ENCODE data around the gene GHITM.
"Not testable (repeated sequence)": the region's sequence is repeated elsewhere in the genome, so short reads cannot be mapped to it uniquely, and the experiment has no call there.

The GHITM gene

DNA sequence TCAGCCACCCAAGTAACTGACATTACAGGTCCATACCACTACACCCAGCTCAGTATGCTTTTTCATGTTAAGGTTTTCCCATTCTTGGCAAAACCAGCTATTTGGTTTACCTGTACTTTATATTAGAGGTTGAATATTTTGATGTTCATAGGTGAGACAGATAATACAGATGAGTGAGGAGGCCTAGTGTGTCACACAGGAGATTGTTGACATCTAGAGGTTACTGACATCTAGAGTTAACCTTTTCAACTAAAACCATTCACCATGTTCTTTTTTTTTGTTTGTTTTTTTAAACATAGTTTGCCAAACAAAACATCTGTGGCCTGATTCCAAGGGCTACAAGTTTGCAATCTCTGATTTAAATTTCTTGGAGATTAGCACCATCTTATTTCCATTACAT is 8.0 kb downstream of the GHITM start:
- no peaks in the 10 kb centered on the region for H3K9me3 ChIP-seq (ENCODE audit: control insufficient read depth in 5 of 5, low read length in 5 of 5)
- no peak overlapping the region for H3K9ac ChIP-seq (ENCODE audit: low read length in 5 of 5)
- H3K27me3 ChIP-seq (ENCODE audit: control insufficient read depth in 5 of 5, insufficient read depth in 4 of 5, low read length in 5 of 5) = no peaks in the 10 kb centered on the region
- H3K4me3 ChIP-seq (ENCODE audit: low read depth in 1 of 5, low read length in 5 of 5) = no peak overlapping the region
- H3K4me1 ChIP-seq (ENCODE audit: control insufficient read depth in 5 of 5, insufficient read depth in 5 of 5, low read length in 5 of 5) = no peaks in the 10 kb centered on the region
- peaks cover 78 to 93% (median 82%) of the 10 kb centered on the region in 5 donors for H3K36me3 ChIP-seq (ENCODE audit: control insufficient read depth in 5 of 5, insufficient read depth in 5 of 5, low read length in 5 of 5)
- H3K27ac ChIP-seq (ENCODE audit: low read depth, low read length) = no peak overlapping the region

DNA sequence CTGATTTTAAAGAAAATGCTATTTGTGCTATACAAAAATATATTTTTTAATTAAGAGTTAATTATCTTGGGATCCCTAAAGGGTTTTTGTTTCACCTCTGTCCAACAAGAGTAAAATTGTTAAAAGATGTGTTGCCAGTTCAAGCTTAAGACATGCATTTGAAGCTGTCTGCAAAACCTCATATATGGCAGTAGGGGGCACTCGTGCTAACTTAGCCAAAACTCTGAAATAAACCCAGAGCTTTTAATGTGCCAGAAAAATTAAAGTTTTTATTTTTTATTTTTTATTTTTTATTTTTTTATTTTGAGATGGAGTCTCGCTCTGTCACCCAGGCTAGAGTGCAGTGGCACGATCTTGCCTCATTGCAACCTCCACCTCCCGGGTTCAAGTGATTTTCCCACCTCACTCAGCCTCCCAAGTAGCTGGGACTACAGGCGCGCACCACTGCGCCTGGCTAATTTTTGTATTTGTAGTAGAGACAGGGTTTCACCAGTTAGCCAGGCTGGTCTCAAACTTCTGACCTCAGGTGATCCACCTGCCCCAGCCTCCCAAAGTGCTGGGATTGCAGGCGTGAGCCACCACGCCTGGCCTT is 8.8 kb downstream of the GHITM start:
- not testable (repeated sequence) for H3K4me1 ChIP-seq (ENCODE audit: control insufficient read depth in 5 of 5, insufficient read depth in 5 of 5, low read length in 5 of 5); H3K9me3 ChIP-seq (ENCODE audit: control insufficient read depth in 5 of 5, low read length in 5 of 5); H3K27me3 ChIP-seq (ENCODE audit: control insufficient read depth in 5 of 5, insufficient read depth in 4 of 5, low read length in 5 of 5); H3K9ac ChIP-seq (ENCODE audit: low read length in 5 of 5); H3K27ac ChIP-seq (ENCODE audit: low read depth, low read length); H3K4me3 ChIP-seq (ENCODE audit: low read depth in 1 of 5, low read length in 5 of 5)
- peaks cover 77 to 93% (median 82%) of the 10 kb centered on the region in 5 donors for H3K36me3 ChIP-seq (ENCODE audit: control insufficient read depth in 5 of 5, insufficient read depth in 5 of 5, low read length in 5 of 5)

DNA sequence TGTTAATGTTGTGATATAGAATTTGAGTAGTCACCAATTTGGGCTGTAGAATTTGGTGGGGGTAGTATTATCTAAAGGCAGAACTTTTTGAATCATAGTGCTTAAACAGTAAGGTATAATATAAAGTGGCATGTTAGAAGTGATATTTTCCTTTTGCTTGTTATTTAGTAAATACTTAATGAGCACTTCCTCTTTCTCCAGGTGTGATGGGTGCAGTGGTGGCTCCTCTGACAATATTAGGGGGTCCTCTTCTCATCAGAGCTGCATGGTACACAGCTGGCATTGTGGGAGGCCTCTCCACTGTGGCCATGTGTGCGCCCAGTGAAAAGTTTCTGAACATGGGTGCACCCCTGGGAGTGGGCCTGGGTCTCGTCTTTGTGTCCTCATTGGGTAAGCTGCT is 10.5 kb downstream of the GHITM start:
- no peaks in the 10 kb centered on the region for H3K4me1 ChIP-seq (ENCODE audit: control insufficient read depth in 5 of 5, insufficient read depth in 5 of 5, low read length in 5 of 5)
- H3K9ac ChIP-seq (ENCODE audit: low read length in 5 of 5) = no peak overlapping the region
- H3K36me3 ChIP-seq (ENCODE audit: control insufficient read depth in 5 of 5, insufficient read depth in 5 of 5, low read length in 5 of 5) = peaks cover 74 to 91% (median 80%) of the 10 kb centered on the region in 5 donors
- no peak overlapping the region for H3K4me3 ChIP-seq (ENCODE audit: low read depth in 1 of 5, low read length in 5 of 5)
- H3K27me3 ChIP-seq (ENCODE audit: control insufficient read depth in 5 of 5, insufficient read depth in 4 of 5, low read length in 5 of 5) = no peaks in the 10 kb centered on the region
- H3K27ac ChIP-seq (ENCODE audit: low read depth, low read length) = no peak overlapping the region
- H3K9me3 ChIP-seq (ENCODE audit: control insufficient read depth in 5 of 5, low read length in 5 of 5) = no peaks in the 10 kb centered on the region

DNA sequence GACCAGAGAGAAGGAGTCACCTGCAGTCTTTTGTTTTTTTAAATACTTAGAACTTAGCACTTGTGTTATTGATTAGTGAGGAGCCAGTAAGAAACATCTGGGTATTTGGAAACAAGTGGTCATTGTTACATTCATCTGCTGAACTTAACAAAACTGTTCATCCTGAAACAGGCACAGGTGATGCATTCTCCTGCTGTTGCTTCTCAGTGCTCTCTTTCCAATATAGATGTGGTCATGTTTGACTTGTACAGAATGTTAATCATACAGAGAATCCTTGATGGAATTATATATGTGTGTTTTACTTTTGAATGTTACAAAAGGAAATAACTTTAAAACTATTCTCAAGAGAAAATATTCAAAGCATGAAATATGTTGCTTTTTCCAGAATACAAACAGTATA is 13.5 kb downstream of the GHITM start:
- no peak overlapping the region for H3K27ac ChIP-seq (ENCODE audit: low read depth, low read length)
- no peaks in the 10 kb centered on the region for H3K9me3 ChIP-seq (ENCODE audit: control insufficient read depth in 5 of 5, low read length in 5 of 5)
- H3K4me3 ChIP-seq (ENCODE audit: low read depth in 1 of 5, low read length in 5 of 5) = no peak overlapping the region
- H3K4me1 ChIP-seq (ENCODE audit: control insufficient read depth in 5 of 5, insufficient read depth in 5 of 5, low read length in 5 of 5) = no peaks in the 10 kb centered on the region
- no peaks in the 10 kb centered on the region for H3K27me3 ChIP-seq (ENCODE audit: control insufficient read depth in 5 of 5, insufficient read depth in 4 of 5, low read length in 5 of 5)
- H3K9ac ChIP-seq (ENCODE audit: low read length in 5 of 5) = no peak overlapping the region
- peaks cover 50 to 69% (median 60%) of the 10 kb centered on the region in 5 donors for H3K36me3 ChIP-seq (ENCODE audit: control insufficient read depth in 5 of 5, insufficient read depth in 5 of 5, low read length in 5 of 5)

DNA sequence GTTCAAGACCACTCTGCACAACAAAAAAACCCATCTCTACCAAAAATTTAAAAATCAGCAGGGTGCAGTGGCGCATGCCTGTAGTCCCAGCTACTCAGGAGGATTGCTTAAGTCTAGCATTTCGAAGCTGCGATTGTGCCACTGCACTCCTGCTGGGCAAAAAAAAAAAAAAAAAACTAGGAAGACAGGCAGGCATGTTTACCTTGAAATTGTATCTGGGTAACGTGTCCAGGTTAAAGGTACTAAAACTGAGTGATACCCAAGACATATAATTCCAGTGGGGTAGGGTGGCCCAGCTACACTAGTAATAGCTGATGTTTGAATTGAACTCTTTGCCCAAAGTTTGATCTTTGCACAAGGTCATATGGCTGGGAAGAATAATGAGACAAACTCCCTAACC is 16.2 kb downstream of the GHITM start:
- H3K36me3 ChIP-seq (ENCODE audit: control insufficient read depth in 5 of 5, insufficient read depth in 5 of 5, low read length in 5 of 5) = peaks cover 28 to 47% (median 42%) of the 10 kb centered on the region in 5 donors
- no peaks in the 10 kb centered on the region for H3K9me3 ChIP-seq (ENCODE audit: control insufficient read depth in 5 of 5, low read length in 5 of 5)
- H3K4me3 ChIP-seq (ENCODE audit: low read depth in 1 of 5, low read length in 5 of 5) = no peak overlapping the region
- no peaks in the 10 kb centered on the region for H3K27me3 ChIP-seq (ENCODE audit: control insufficient read depth in 5 of 5, insufficient read depth in 4 of 5, low read length in 5 of 5)
- no peaks in the 10 kb centered on the region for H3K4me1 ChIP-seq (ENCODE audit: control insufficient read depth in 5 of 5, insufficient read depth in 5 of 5, low read length in 5 of 5)
- H3K27ac ChIP-seq (ENCODE audit: low read depth, low read length) = no peak overlapping the region
- no peak overlapping the region for H3K9ac ChIP-seq (ENCODE audit: low read length in 5 of 5)

DNA sequence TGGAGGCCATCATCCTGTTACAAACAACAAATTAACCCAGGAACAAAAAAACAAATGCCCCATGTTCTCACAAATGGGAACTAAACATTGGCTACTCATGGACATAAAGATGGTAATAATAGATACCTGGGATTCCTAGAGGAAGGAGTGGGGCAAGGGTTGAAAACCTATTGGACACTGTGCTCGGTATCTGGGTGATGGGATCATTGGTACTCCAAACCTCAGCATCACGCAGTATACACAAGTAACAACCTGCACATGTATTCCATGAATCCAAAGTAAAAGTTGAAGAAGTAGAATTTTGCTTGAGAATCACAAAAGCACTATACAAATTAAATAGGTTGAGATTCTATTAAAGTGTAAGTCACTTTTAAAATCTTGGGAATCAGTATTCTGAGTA is 16.7 kb downstream of the GHITM start:
- Histone ChIP-seq H3K9ac (ENCODE audit: low read length in 5 of 5) (no peak overlapping the region), H3K9me3 (ENCODE audit: control insufficient read depth in 5 of 5, low read length in 5 of 5) (no peaks in the 10 kb centered on the region), H3K36me3 (ENCODE audit: control insufficient read depth in 5 of 5, insufficient read depth in 5 of 5, low read length in 5 of 5) (peaks cover 24 to 42% (median 37%) of the 10 kb centered on the region in 5 donors), H3K4me3 (ENCODE audit: low read depth in 1 of 5, low read length in 5 of 5) (no peak overlapping the region), H3K4me1 (ENCODE audit: control insufficient read depth in 5 of 5, insufficient read depth in 5 of 5, low read length in 5 of 5) (no peaks in the 10 kb centered on the region), H3K27ac (ENCODE audit: low read depth, low read length) (no peak overlapping the region), H3K27me3 (ENCODE audit: control insufficient read depth in 5 of 5, insufficient read depth in 4 of 5, low read length in 5 of 5) (no peaks in the 10 kb centered on the region)

DNA sequence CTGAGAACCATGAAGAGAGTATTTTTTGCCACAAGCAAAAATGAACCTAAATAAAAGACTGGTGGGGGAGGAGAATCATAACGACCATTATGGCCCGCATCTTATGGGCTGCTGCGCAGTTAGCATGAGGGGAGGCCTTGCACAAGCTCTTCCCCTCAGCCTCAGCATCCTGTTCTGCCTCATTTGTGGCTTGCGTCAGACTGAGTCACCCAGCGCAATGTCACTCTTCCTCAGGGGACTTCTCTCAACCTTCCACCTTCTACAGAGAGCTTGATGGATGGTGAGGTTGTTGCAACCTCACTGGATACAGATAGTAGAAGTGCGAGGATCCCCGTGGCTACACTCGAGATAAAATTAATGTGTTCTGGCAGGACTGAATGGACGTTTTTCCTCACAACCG is 17.5 kb downstream of the GHITM start:
- Histone ChIP-seq H3K9me3 (ENCODE audit: control insufficient read depth in 5 of 5, low read length in 5 of 5) (no peaks in the 10 kb centered on the region), H3K27me3 (ENCODE audit: control insufficient read depth in 5 of 5, insufficient read depth in 4 of 5, low read length in 5 of 5) (peaks cover 0 to 3% (median 0%) of the 10 kb centered on the region in 5 donors), H3K27ac (ENCODE audit: low read depth, low read length) (no peak overlapping the region), H3K4me3 (ENCODE audit: low read depth in 1 of 5, low read length in 5 of 5) (no peak overlapping the region), H3K9ac (ENCODE audit: low read length in 5 of 5) (no peak overlapping the region), H3K4me1 (ENCODE audit: control insufficient read depth in 5 of 5, insufficient read depth in 5 of 5, low read length in 5 of 5) (no peaks in the 10 kb centered on the region), H3K36me3 (ENCODE audit: control insufficient read depth in 5 of 5, insufficient read depth in 5 of 5, low read length in 5 of 5) (peaks cover 20 to 35% (median 30%) of the 10 kb centered on the region in 5 donors)

DNA sequence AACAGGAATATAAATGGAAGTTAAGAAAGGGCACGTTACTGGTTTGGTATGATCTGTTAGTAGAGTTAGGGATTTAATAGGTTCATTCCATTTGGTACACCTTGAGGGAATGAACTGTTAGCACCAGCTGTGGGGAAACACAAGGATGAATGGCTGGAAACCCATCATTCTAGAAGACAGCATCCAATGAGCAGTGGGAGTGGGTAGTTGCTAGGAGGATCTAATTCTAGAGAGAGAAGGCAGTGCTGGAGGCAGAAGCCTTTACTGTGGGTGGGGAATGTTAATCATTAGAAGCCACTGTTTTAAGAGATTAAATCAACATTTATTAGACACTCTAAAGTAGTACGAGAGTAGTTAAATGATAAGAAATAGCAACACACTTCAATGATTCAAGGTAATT is 18.8 kb downstream of the GHITM start:
- peaks cover 0 to 7% (median 0%) of the 10 kb centered on the region in 5 donors for H3K27me3 ChIP-seq (ENCODE audit: control insufficient read depth in 5 of 5, insufficient read depth in 4 of 5, low read length in 5 of 5)
- H3K9me3 ChIP-seq (ENCODE audit: control insufficient read depth in 5 of 5, low read length in 5 of 5) = no peaks in the 10 kb centered on the region
- peaks cover 9 to 22% (median 18%) of the 10 kb centered on the region in 5 donors for H3K36me3 ChIP-seq (ENCODE audit: control insufficient read depth in 5 of 5, insufficient read depth in 5 of 5, low read length in 5 of 5)
- no peak overlapping the region for H3K9ac ChIP-seq (ENCODE audit: low read length in 5 of 5)
- H3K4me1 ChIP-seq (ENCODE audit: control insufficient read depth in 5 of 5, insufficient read depth in 5 of 5, low read length in 5 of 5) = no peaks in the 10 kb centered on the region
- H3K27ac ChIP-seq (ENCODE audit: low read depth, low read length) = no peak overlapping the region
- H3K4me3 ChIP-seq (ENCODE audit: low read depth in 1 of 5, low read length in 5 of 5) = no peak overlapping the region

DNA sequence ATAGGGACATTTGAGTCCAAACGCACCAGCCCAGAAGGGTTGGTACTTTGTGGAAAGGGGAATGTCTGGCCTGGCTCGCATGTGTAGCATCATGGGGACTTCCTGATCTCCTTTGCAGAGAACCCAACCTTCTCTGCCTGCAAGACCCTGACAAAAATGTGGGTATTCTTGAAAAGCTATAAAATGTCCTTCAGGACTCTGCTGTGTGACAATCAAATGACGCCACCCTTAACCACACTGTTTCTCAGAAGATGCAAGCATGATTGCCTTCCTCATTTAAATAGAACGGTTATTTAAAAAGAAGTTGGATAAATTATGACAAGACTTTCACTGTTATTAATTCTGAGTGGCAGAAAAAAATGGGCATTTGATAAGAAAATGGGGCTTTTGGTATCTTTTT is 19.2 kb downstream of the GHITM start:
- no peaks in the 10 kb centered on the region for H3K9me3 ChIP-seq (ENCODE audit: control insufficient read depth in 5 of 5, low read length in 5 of 5)
- H3K27ac ChIP-seq (ENCODE audit: low read depth, low read length) = no peak overlapping the region
- H3K27me3 ChIP-seq (ENCODE audit: control insufficient read depth in 5 of 5, insufficient read depth in 4 of 5, low read length in 5 of 5) = peaks cover 0 to 7% (median 2%) of the 10 kb centered on the region in 5 donors
- no peak overlapping the region for H3K9ac ChIP-seq (ENCODE audit: low read length in 5 of 5)
- H3K4me1 ChIP-seq (ENCODE audit: control insufficient read depth in 5 of 5, insufficient read depth in 5 of 5, low read length in 5 of 5) = no peaks in the 10 kb centered on the region
- H3K4me3 ChIP-seq (ENCODE audit: low read depth in 1 of 5, low read length in 5 of 5) = no peak overlapping the region
- H3K36me3 ChIP-seq (ENCODE audit: control insufficient read depth in 5 of 5, insufficient read depth in 5 of 5, low read length in 5 of 5) = peaks cover 5 to 17% (median 13%) of the 10 kb centered on the region in 5 donors

DNA sequence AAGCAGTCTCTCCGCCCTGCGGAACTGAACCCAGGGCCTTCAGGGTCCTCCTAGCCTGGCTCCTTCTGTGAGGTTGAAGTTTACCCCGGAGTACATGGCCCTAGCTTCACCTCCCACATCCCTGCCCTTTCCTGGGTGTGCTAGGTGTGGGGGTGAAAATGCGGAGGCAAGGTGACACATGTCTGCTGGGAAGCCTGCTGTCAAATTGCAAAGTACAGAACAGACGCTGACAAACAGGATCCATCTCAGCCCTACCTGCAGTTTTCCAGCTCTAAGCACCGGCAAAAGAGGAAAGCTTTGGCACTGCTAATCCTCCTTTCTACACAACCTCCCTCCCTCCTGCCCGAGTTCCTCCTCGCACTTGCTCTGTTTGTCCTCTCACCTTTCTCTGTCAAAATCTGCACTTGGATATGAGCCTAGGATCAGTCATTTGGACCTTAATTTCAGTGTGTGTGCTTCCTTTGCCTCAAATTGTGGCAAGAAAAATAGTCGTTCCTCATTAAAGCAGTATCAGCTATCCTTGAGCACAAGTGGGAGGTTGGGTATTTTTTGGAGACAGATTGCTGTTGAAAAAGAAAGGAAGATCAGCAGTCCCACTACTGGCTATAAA is 19.9 kb downstream of the GHITM start:
- Histone ChIP-seq H3K27ac (ENCODE audit: low read depth, low read length) (no peak overlapping the region), H3K27me3 (ENCODE audit: control insufficient read depth in 5 of 5, insufficient read depth in 4 of 5, low read length in 5 of 5) (peaks cover 0 to 12% (median 3%) of the 10 kb centered on the region in 5 donors)

More for the DNA sequence above, 19.9 kb downstream of the GHITM start:
- Histone ChIP-seq H3K9me3 (ENCODE audit: control insufficient read depth in 5 of 5, low read length in 5 of 5) (no peaks in the 10 kb centered on the region), H3K4me1 (ENCODE audit: control insufficient read depth in 5 of 5, insufficient read depth in 5 of 5, low read length in 5 of 5) (no peaks in the 10 kb centered on the region), H3K4me3 (ENCODE audit: low read depth in 1 of 5, low read length in 5 of 5) (no peak overlapping the region), H3K9ac (ENCODE audit: low read length in 5 of 5) (no peak overlapping the region), H3K36me3 (ENCODE audit: control insufficient read depth in 5 of 5, insufficient read depth in 5 of 5, low read length in 5 of 5) (peaks cover under 1 to 11% (median 9%) of the 10 kb centered on the region in 5 donors)
